Measurements from ENCODE around the gene UBL4A.

DNA sequence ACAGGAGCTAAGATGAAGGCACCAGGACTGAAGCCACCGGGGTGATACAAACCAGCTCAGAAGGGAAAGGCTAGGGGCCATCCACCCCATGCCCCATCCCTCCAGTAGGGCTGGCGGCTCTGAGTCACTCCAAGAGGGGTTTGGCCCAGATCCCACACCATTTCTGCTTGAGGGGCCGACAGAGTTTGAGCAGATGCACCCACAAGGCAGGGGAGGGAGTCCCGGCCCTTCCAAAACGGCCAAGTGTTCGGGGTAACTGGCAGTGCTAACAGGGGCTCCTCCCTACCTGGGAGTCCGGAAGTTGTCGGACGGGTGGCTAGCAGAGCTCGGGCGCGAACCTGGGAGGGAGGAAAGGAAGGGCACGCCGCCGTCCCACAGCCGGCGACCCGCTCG, 3.6 kb upstream of the UBL4A start:
- TF ChIP-seq CTCF (IDR thresholded peaks at IDR 0.05) (no peak), ZFX (IDR thresholded peaks at IDR 0.05; ENCODE audit: borderline replicate concordance) (no peak)

All from 22Rv1 (cell line).